Measurements from ENCODE around the gene BBOF1. TPM values are rescaled to one million over a fixed set of nuclear protein-coding genes. Genes with fewer than 3 reads are reported as not detected.

Gene BBOF1, protein sequence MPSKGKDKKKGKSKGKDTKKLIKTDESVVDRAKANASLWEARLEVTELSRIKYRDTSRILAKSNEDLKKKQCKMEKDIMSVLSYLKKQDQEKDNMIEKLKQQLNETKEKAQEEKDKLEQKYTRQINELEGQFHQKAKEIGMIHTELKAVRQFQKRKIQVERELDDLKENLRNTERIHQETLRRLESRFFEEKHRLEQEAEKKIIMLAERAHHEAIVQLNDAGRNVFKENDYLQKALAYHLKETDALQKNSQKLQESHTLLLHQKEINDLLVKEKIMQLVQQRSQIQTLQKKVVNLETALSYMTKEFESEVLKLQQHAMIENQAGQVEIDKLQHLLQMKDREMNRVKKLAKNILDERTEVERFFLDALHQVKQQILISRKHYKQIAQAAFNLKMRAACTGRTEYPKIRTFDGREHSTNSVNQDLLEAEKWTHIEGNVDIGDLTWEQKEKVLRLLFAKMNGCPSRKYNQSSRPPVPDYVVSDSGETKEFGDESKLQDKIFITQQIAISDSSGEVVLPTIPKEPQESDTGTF
- total RNA-seq: 1 to 10 TPM; 2.0 to 6.9 (median 4.6) TPM

GRCh38 chr14:74018586-74019407 lies at the start of gene BBOF1, which contains the start of gene ENTPD5:
TSS of gene BBOF1 (plus strand) at chr14:74019349. CDS start at chr14:74019479, 130 bp downstream.
TSS of gene ENTPD5 (minus strand) at chr14:74019288. CDS start at chr14:73988102, 31,186 bp downstream.
- intact Hi-C loops (cut with DNase I): no loop called here
- Histone ChIP-seq H3K27me3 (no peaks in the 10 kb centered on the region), H3K4me1 (peaks cover 0 to 19% (median 8%) of the 10 kb centered on the region in 3 donors), H3K9me3 (no peaks in the 10 kb centered on the region), H3K27ac (peak within 1 kb of the TSS; percentile 97 to 99 (median 98)), H3K36me3 (peaks cover 0 to 17% (median 0%) of the 10 kb centered on the region in 3 donors), H3K4me3 (peak within 1 kb of the TSS; percentile 76 to 93 (median 87))
- DNase-seq: peak; percentile 30
- WGBS, 2 donors: 0 to 1% methylated on average over 25 to 34 of the region's 93 CpGs
- TF ChIP-seq POLR2A (IDR thresholded peaks at IDR 0.05): peak in 3 of 4 donors; percentile 74 to 95 (median 91)
- TF ChIP-seq, protein P1, sequence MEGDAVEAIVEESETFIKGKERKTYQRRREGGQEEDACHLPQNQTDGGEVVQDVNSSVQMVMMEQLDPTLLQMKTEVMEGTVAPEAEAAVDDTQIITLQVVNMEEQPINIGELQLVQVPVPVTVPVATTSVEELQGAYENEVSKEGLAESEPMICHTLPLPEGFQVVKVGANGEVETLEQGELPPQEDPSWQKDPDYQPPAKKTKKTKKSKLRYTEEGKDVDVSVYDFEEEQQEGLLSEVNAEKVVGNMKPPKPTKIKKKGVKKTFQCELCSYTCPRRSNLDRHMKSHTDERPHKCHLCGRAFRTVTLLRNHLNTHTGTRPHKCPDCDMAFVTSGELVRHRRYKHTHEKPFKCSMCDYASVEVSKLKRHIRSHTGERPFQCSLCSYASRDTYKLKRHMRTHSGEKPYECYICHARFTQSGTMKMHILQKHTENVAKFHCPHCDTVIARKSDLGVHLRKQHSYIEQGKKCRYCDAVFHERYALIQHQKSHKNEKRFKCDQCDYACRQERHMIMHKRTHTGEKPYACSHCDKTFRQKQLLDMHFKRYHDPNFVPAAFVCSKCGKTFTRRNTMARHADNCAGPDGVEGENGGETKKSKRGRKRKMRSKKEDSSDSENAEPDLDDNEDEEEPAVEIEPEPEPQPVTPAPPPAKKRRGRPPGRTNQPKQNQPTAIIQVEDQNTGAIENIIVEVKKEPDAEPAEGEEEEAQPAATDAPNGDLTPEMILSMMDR (IDR thresholded peaks at IDR 0.05): peak in 2 of 6 experiments; percentile 6 to 7

- 81 to 90% methylated on average over 2 of the region's 2 CpGs for WGBS, 2 donors
- DNase-seq: no peak
- Histone ChIP-seq H3K27me3 (no peaks in the 10 kb centered on the region), H3K27ac (no peak overlapping the region), H3K4me3 (no peak overlapping the region), H3K36me3 (peaks cover 6 to 95% (median 15%) of the 10 kb centered on the region in 3 donors), H3K9me3 (no peaks in the 10 kb centered on the region), H3K4me1 (no peaks in the 10 kb centered on the region)
- intact Hi-C loops (cut with DNase I): no loop called here
- TF ChIP-seq, protein P1 (IDR thresholded peaks at IDR 0.05): no peak
- TF ChIP-seq POLR2A (IDR thresholded peaks at IDR 0.05): no peak
Observed at GRCh38 chr14:73973497-73973896, 45.7 kb upstream of the BBOF1 start.

DNA sequence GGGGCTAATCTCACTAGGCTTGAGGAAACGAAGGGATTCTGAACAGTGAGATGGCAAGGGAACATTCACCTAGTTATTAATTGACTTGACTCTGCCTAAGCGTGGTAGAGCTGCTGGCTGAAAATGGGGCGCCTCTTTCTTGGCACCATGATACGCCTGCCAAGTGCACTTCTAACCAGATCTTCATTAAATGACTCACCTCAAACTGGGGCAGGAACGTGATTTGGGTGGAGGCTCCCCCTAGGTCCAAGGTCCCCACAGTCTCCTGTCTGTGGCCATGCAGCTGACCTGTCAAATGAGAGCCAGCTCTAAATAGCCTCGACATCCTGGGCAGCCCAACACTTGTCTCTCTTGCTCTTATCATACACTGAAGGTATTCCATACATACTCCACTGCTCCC lies 43.0 kb upstream of the BBOF1 start:
- Histone ChIP-seq H3K4me3 (no peak overlapping the region), H3K36me3 (peaks cover 0 to 82% (median 7%) of the 10 kb centered on the region in 3 donors), H3K27me3 (no peaks in the 10 kb centered on the region), H3K27ac (no peak overlapping the region), H3K9me3 (no peaks in the 10 kb centered on the region), H3K4me1 (no peaks in the 10 kb centered on the region)
- intact Hi-C loops (cut with DNase I): no loop called here
- TF ChIP-seq, protein P1 (IDR thresholded peaks at IDR 0.05): no peak
- TF ChIP-seq POLR2A (IDR thresholded peaks at IDR 0.05): no peak
- 73 to 81% methylated on average over 6 of the region's 6 CpGs for WGBS, 2 donors
- no peak for DNase-seq

- no peak overlapping the region for H3K27ac ChIP-seq
- WGBS, 2 donors: 57 to 73% methylated on average over 3 to 4 of the region's 4 CpGs
- no peak for DNase-seq
- no peaks in the 10 kb centered on the region for H3K4me1 ChIP-seq
- no peak overlapping the region for H3K4me3 ChIP-seq
- H3K36me3 ChIP-seq: peaks cover 0 to 82% (median 7%) of the 10 kb centered on the region in 3 donors
- TF ChIP-seq, protein P1 (IDR thresholded peaks at IDR 0.05): no peak
- no peak for TF ChIP-seq POLR2A (IDR thresholded peaks at IDR 0.05)
- no peaks in the 10 kb centered on the region for H3K27me3 ChIP-seq
- H3K9me3 ChIP-seq: no peaks in the 10 kb centered on the region
- intact Hi-C loops (cut with DNase I): no loop called here
Observed at GRCh38 chr14:73977896-73978295, 41.3 kb upstream of the BBOF1 start.

All from esophagus squamous epithelium (tissue), 5 donors.